NCI-H146 (cell line): ENCODE measurements around the gene ZNF567.
"Not testable (repeated sequence)": the region's sequence is repeated elsewhere in the genome, so short reads cannot be mapped to it uniquely, and the experiment has no call there.

Source experiments
- DNase-seq: peaks from one replicate; lab custom pipeline; 2025; lab: John Stamatoyannopoulos, UW

ZNF567 gene

GRCh38 chr19:36687214-36688056 is at the start of gene ZNF567:
Gene ZNF567 (plus strand): TSS chr19:36687612. CDS start chr19:36694868, 7,256 bp downstream.
- peak; percentile 98 for DNase-seq

GRCh38 chr19:36638862-36639510 is 48.4 kb upstream of the ZNF567 start:
- DNase-seq = no peak

- DNase-seq = no peak
Measured at GRCh38 chr19:36646746-36647145, 40.7 kb upstream of the ZNF567 start.

GRCh38 chr19:36652958-36653357 is 34.5 kb upstream of the ZNF567 start:
- DNase-seq = no peak

GRCh38 chr19:36665832-36666231 is 21.6 kb upstream of the ZNF567 start:
- DNase-seq = no peak

GRCh38 chr19:36668646-36669045 is 18.8 kb upstream of the ZNF567 start:
- DNase-seq = no peak

- DNase-seq = no peak
Measured at GRCh38 chr19:36672368-36672767, 15.0 kb upstream of the ZNF567 start.

GRCh38 chr19:36674201-36674600 is 13.2 kb upstream of the ZNF567 start:
- no peak for DNase-seq

GRCh38 chr19:36679455-36679854 is 8.0 kb upstream of the ZNF567 start:
- no peak for DNase-seq

- no peak for DNase-seq
Measured at GRCh38 chr19:36685835-36686234, 1.6 kb upstream of the ZNF567 start.

- DNase-seq = peak; percentile 53
Measured at GRCh38 chr19:36686365-36687213, 823 bp upstream of the ZNF567 start.

- no peak for DNase-seq
Measured at GRCh38 chr19:36688058-36688457, 646 bp downstream of the ZNF567 start.

GRCh38 chr19:36707134-36707533 is 19.7 kb downstream of the ZNF567 start:
- DNase-seq = no peak

GRCh38 chr19:36709423-36709822 is 22.0 kb downstream of the ZNF567 start:
- DNase-seq = no peak

- no peak for DNase-seq
Measured at GRCh38 chr19:36719687-36720556, 32.5 kb downstream of the ZNF567 start.

GRCh38 chr19:36736166-36736565 is 48.8 kb downstream of the ZNF567 start:
- not testable (repeated sequence) for DNase-seq

- no peak for DNase-seq
Measured at GRCh38 chr19:36745870-36746269, 58.5 kb downstream of the ZNF567 start.

- DNase-seq = no peak
Measured at GRCh38 chr19:36747750-36748149, 60.3 kb downstream of the ZNF567 start.

GRCh38 chr19:36748431-36749275 is 61.2 kb downstream of the ZNF567 start:
- no peak for DNase-seq

- DNase-seq = not testable (repeated sequence)
Measured at GRCh38 chr19:36749613-36750012, 62.2 kb downstream of the ZNF567 start.
